Activated CD8-positive, alpha-beta memory T cell treated with anti-CD3 and anti-CD28 coated beads, Interleukin-2, amount 10 ng/mL, durations not matched to agents 7 days and 5 days (primary cell): Measurements from ENCODE around the gene PAXIP1. TPM values are rescaled to one million over a fixed set of nuclear protein-coding genes. Genes with fewer than 3 reads are reported as not detected.

Experiments used
- ATAC-seq: fragments of 150-1000 bp; cut with Tn5 transposase; one replicate; pipeline ENCODE4 v1.10.0; 2021; ENCODE audit warnings: moderate library complexity
- CTCF ChIA-PET: fragments of 350-600 bp; sonication (Branson Sonifier 250); formaldehyde crosslinking; loops from one replicate; lab custom pipeline; 2021; ENCODE audit warnings: antibody characterized with exemption; lab: Charles Lee
- DNase-seq: peaks from one replicate; pipeline ENCODE4 v3.0.0-alpha.2; 2020
- H3K27ac Mint-ChIP-seq: one replicate; pipeline ENCODE4 v1.8.0; 2021; ENCODE audit warnings: mild to moderate bottlenecking, mixed read lengths
- H3K27me3 Mint-ChIP-seq: one replicate; pipeline ENCODE4 v1.8.0; 2021; ENCODE audit warnings: mixed read lengths
- H3K36me3 Mint-ChIP-seq: one replicate; pipeline ENCODE4 v1.8.0; 2021; ENCODE audit warnings: mild to moderate bottlenecking, mixed read lengths
- H3K4me1 Mint-ChIP-seq: one replicate; pipeline ENCODE4 v1.8.0; 2021; ENCODE audit warnings: mixed read lengths
- H3K4me3 Mint-ChIP-seq: one replicate; pipeline ENCODE4 v1.8.0; 2021; ENCODE audit warnings: mild to moderate bottlenecking, moderate library complexity, mixed read lengths
- H3K9me3 Mint-ChIP-seq: one replicate; pipeline ENCODE4 v1.8.0; 2022; ENCODE audit warnings: low read depth, mixed read lengths
- total RNA-seq, 2 experiments: library from RNA; stranded (reverse); gene quantifications; one replicate each; pipeline ENCODE4 v1.2.3, GENCODE V29; 2021

Gene PAXIP1
- total RNA-seq, 2 experiments from 2014 or later: 33.8 to 33.9 TPM

GRCh38 chr7:154912871-154913637, 89.9 kb downstream of the PAXIP1 start:
- ATAC-seq (no peak), DNase-seq (no peak)
- Mint-ChIP-seq H3K27ac (no peak overlapping the region), H3K4me3 (no peak overlapping the region), H3K36me3 (no peaks in the 10 kb centered on the region), H3K4me1 (peaks cover 6% of the 10 kb centered on the region), H3K27me3 (peaks cover 15% of the 10 kb centered on the region), H3K9me3 (peaks cover 2% of the 10 kb centered on the region)
- CTCF ChIA-PET: interaction anchor here (0.6 to 3.3 kb wide), 19 partner anchors 8 to 865 kb away, joined by 3 to 41 read pairs (median 4); no protein-coding TSS in a partner anchor

- ATAC-seq (no peak), DNase-seq (no peak)
- H3K9me3 Mint-ChIP-seq: peaks cover 2% of the 10 kb centered on the region
- no peak overlapping the region for H3K27ac Mint-ChIP-seq
- CTCF ChIA-PET: interaction anchor here (0.7 to 1.5 kb wide), 4 partner anchors 16 to 653 kb away, joined by 3 to 7 read pairs (median 4); no protein-coding TSS in a partner anchor
- peaks cover 8% of the 10 kb centered on the region for H3K4me1 Mint-ChIP-seq
- H3K4me3 Mint-ChIP-seq: no peak overlapping the region
- H3K36me3 Mint-ChIP-seq: no peaks in the 10 kb centered on the region
- peaks cover 15% of the 10 kb centered on the region for H3K27me3 Mint-ChIP-seq
Measured at GRCh38 chr7:154911862-154912455, 91.0 kb downstream of the PAXIP1 start.

- no peaks in the 10 kb centered on the region for H3K36me3 Mint-ChIP-seq
- DNase-seq (no peak), ATAC-seq (no peak)
- no peak overlapping the region for H3K27ac Mint-ChIP-seq
- H3K4me3 Mint-ChIP-seq: no peak overlapping the region
- H3K9me3 Mint-ChIP-seq: peaks cover 2% of the 10 kb centered on the region
- H3K27me3 Mint-ChIP-seq: peaks cover 15% of the 10 kb centered on the region
- CTCF ChIA-PET: interaction anchor here (1.2 to 1.5 kb wide), 2 partner anchors 16 to 97 kb away, joined by 4 to 7 read pairs; no protein-coding TSS in a partner anchor
- H3K4me1 Mint-ChIP-seq: peaks cover 8% of the 10 kb centered on the region
Measured at GRCh38 chr7:154911411-154911810, 91.5 kb downstream of the PAXIP1 start.

GRCh38 chr7:154910977-154911376, 91.9 kb downstream of the PAXIP1 start:
- CTCF ChIA-PET: interaction anchor here (1.2 to 1.5 kb wide), 2 partner anchors 17 to 97 kb away, joined by 4 to 7 read pairs; no protein-coding TSS in a partner anchor
- Mint-ChIP-seq H3K4me1 (peaks cover 8% of the 10 kb centered on the region), H3K36me3 (no peaks in the 10 kb centered on the region), H3K27ac (no peak overlapping the region), H3K9me3 (peaks cover 2% of the 10 kb centered on the region), H3K27me3 (peaks cover 15% of the 10 kb centered on the region), H3K4me3 (no peak overlapping the region)
- DNase-seq (no peak), ATAC-seq (no peak)

- H3K4me3 Mint-ChIP-seq: no peak overlapping the region
- no peak for DNase-seq
- no peak overlapping the region for H3K27ac Mint-ChIP-seq
- H3K27me3 Mint-ChIP-seq: peaks cover 11% of the 10 kb centered on the region
- peaks cover 2% of the 10 kb centered on the region for H3K9me3 Mint-ChIP-seq
- no peaks in the 10 kb centered on the region for H3K36me3 Mint-ChIP-seq
- CTCF ChIA-PET: no interaction called here
- no peak for ATAC-seq
- peaks cover 8% of the 10 kb centered on the region for H3K4me1 Mint-ChIP-seq
Measured at GRCh38 chr7:154910125-154910524, 92.8 kb downstream of the PAXIP1 start.

GRCh38 chr7:154909241-154910105, 93.5 kb downstream of the PAXIP1 start:
- CTCF ChIA-PET: no interaction called here
- H3K36me3 Mint-ChIP-seq: no peaks in the 10 kb centered on the region
- H3K4me3 Mint-ChIP-seq: no peak overlapping the region
- peaks cover 8% of the 10 kb centered on the region for H3K4me1 Mint-ChIP-seq
- no peak overlapping the region for H3K27ac Mint-ChIP-seq
- ATAC-seq (no peak), DNase-seq (no peak)
- H3K27me3 Mint-ChIP-seq: peaks cover 6% of the 10 kb centered on the region
- H3K9me3 Mint-ChIP-seq: peaks cover 2% of the 10 kb centered on the region

GRCh38 chr7:154907651-154908620, 95.0 kb downstream of the PAXIP1 start:
- H3K27me3 Mint-ChIP-seq: no peaks in the 10 kb centered on the region
- DNase-seq (no peak), ATAC-seq (no peak)
- H3K36me3 Mint-ChIP-seq: no peaks in the 10 kb centered on the region
- peaks cover 5% of the 10 kb centered on the region for H3K4me1 Mint-ChIP-seq
- peaks cover 2% of the 10 kb centered on the region for H3K9me3 Mint-ChIP-seq
- CTCF ChIA-PET: interaction anchor here (2.6 kb wide), 1 partner anchor 20 kb away, joined by 9 read pairs; no protein-coding TSS in a partner anchor
- no peak overlapping the region for H3K4me3 Mint-ChIP-seq
- H3K27ac Mint-ChIP-seq: peak overlapping the region; percentile 61

- ATAC-seq: no peak
- no peaks in the 10 kb centered on the region for H3K27me3 Mint-ChIP-seq
- CTCF ChIA-PET: interaction anchor here (2.6 kb wide), 1 partner anchor 21 kb away, joined by 9 read pairs; no protein-coding TSS in a partner anchor
Measured at GRCh38 chr7:154906736-154907355, 96.1 kb downstream of the PAXIP1 start.

GRCh38 chr7:154906201-154906600, 96.7 kb downstream of the PAXIP1 start:
- CTCF ChIA-PET: interaction anchor here (2.6 kb wide), 1 partner anchor 22 kb away, joined by 9 read pairs; no protein-coding TSS in a partner anchor
- peaks cover under 1% of the 10 kb centered on the region for H3K9me3 Mint-ChIP-seq

More at GRCh38 chr7:154906736-154907355, 96.1 kb downstream of the PAXIP1 start:
- H3K9me3 Mint-ChIP-seq: peaks cover 2% of the 10 kb centered on the region
- no peak overlapping the region for H3K27ac Mint-ChIP-seq
- peaks cover 5% of the 10 kb centered on the region for H3K4me1 Mint-ChIP-seq
- H3K4me3 Mint-ChIP-seq: no peak overlapping the region
- DNase-seq: no peak
- H3K36me3 Mint-ChIP-seq: no peaks in the 10 kb centered on the region

GRCh38 chr7:154905615-154906014, 97.3 kb downstream of the PAXIP1 start:
- DNase-seq: no peak
- CTCF ChIA-PET: no interaction called here
- H3K36me3 Mint-ChIP-seq: no peaks in the 10 kb centered on the region
- H3K4me3 Mint-ChIP-seq: no peak overlapping the region
- H3K27ac Mint-ChIP-seq: no peak overlapping the region
- H3K27me3 Mint-ChIP-seq: no peaks in the 10 kb centered on the region
- peaks cover 5% of the 10 kb centered on the region for H3K4me1 Mint-ChIP-seq
- ATAC-seq: no peak
- H3K9me3 Mint-ChIP-seq: no peaks in the 10 kb centered on the region

More at GRCh38 chr7:154906201-154906600, 96.7 kb downstream of the PAXIP1 start:
- H3K4me1 Mint-ChIP-seq: peaks cover 5% of the 10 kb centered on the region
- DNase-seq (no peak), ATAC-seq (no peak)
- no peaks in the 10 kb centered on the region for H3K36me3 Mint-ChIP-seq
- H3K27me3 Mint-ChIP-seq: no peaks in the 10 kb centered on the region
- H3K4me3 Mint-ChIP-seq: no peak overlapping the region
- no peak overlapping the region for H3K27ac Mint-ChIP-seq

GRCh38 chr7:154905146-154905545, 97.8 kb downstream of the PAXIP1 start:
- CTCF ChIA-PET: interaction anchor here (1.6 kb wide), 1 partner anchor 8 kb away, joined by 5 read pairs; no protein-coding TSS in a partner anchor
- H3K36me3 Mint-ChIP-seq: no peaks in the 10 kb centered on the region
- H3K9me3 Mint-ChIP-seq: no peaks in the 10 kb centered on the region
- ATAC-seq: no peak
- no peak overlapping the region for H3K27ac Mint-ChIP-seq
- no peaks in the 10 kb centered on the region for H3K27me3 Mint-ChIP-seq
- peaks cover 5% of the 10 kb centered on the region for H3K4me1 Mint-ChIP-seq
- DNase-seq: no peak
- no peak overlapping the region for H3K4me3 Mint-ChIP-seq
